ENCODE measurements around the gene SAMSN1.

- TF ChIP-seq CTCF (IDR thresholded peaks at IDR 0.05) (no peak), POLR2A (IDR thresholded peaks at IDR 0.05) (no peak)
These were observed 91.8 kb downstream of the SAMSN1 start for GRCh38 chr21:14454016-14455009.

Data from right lobe of liver (tissue), 4 donors.